NCI-H526 (cell line): ENCODE results near the gene MAD1L1.
"Not testable (repeated sequence)": the region's sequence is repeated elsewhere in the genome, so short reads cannot be mapped to it uniquely, and the experiment has no call there.

Experiments
- DNase-seq, 2 experiments: peaks; one replicate each; lab custom pipeline; 2025; lab: John Stamatoyannopoulos, UW

Gene MAD1L1

DNA sequence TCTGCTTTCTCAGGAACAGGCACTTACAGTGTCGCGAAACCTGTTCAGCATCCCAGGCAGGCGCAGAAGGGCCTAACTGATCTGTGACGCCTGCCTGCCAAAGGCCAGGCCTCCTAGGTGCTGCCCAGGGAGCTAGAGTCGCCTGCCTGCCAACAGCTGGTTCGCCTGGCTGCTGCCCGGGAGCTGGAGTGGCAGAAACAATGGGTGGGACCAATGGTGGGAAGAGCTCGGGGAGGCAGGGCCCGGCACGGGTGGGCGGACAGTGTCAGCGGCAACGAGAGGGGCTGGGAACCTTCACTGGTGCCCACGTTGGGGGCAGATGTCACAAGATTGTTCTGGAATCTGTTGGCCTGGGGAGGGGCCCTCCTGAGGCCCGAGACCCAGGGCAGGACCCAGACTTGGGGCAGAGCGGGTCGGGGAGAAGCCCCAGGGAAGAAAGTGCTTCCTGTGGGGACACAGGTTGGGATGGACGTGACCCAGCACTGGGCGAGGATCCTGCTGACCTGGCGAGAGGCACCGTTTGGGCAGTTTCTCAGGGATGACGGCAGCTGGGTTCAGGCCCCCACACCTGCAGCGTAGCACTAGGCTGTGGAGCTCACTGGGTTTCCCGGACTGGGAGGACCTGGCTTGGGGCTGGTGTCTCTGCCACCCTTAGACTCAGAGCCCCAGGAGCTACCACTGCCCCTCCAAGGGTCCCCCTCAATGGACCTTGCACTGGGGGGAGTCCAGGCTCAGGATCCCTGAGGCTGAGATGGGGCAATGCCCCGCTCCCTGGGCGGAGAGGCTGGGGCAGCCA is 380.8 kb downstream of the MAD1L1 start:
- DNase-seq, result no peak

DNA sequence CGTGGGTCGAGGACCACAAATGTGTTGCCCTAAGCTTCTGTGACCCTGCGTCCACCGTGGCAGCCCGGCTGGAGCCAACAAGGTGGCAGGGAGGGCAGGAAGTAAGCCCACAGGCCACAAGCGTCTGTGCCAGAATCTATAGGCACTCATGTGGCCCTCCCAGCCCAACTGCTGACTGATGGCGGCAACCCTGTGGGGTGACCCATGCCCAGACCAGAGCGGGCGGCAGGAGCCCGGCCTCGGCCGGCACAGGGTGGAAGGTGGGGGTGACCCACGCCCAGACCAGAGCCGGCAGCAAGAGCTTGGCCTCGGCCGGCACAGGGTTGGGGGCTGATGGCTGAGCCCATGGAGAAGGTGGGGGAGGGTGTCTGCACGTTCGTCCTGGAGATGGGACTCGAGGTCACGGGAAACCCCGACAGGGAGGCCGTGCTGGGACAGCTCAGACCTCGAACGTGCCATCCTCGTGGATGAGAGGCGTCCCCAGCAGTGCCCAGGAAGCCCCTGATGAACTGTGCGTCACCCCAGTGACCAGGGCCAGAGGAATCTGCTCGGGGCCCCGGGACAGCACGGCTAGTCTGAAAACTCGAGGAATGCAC is 381.7 kb downstream of the MAD1L1 start:
- DNase-seq, result no peak

DNA sequence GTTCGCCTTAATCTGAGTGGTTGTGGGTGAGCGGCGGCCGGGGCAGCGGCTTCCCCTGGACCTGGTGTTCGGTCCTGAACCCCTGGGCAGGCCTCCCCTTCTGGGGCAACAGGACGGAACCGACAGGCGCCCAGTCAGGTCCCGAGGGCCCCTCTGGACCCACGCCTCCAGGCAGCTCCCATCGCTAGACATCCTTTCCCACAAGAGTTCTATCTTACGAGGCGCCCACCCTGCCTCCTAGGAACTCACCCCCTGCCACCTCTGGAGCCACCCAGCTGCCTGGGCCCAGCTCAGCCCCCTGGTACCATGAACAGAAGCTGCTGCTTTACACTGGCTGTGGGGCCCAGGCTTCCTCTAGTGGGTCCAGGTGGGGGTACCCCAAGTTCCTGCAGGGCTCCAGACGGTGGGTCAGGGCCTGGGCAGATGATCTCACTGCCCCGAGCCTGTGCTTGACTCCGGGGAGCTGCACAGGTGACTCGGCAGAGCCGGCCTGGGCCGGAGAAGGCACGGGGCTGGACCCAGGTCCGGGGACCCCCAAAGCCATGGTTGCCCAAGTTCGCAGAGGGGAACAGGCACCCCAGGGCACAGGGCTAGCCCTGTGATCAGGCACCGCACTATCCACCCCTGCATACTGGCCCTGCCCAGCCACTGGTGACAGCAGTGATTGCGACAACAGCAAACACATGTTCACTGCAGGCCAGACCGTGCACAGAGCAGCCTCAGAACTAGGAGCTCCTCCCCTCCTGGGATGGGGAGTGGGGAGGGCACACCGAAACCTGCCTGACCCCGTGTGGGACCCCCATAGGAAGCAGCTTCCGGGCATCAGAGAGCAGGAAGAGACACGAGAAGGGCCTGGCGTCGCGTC is 382.4 kb downstream of the MAD1L1 start:
- DNase-seq, result no peak

DNA sequence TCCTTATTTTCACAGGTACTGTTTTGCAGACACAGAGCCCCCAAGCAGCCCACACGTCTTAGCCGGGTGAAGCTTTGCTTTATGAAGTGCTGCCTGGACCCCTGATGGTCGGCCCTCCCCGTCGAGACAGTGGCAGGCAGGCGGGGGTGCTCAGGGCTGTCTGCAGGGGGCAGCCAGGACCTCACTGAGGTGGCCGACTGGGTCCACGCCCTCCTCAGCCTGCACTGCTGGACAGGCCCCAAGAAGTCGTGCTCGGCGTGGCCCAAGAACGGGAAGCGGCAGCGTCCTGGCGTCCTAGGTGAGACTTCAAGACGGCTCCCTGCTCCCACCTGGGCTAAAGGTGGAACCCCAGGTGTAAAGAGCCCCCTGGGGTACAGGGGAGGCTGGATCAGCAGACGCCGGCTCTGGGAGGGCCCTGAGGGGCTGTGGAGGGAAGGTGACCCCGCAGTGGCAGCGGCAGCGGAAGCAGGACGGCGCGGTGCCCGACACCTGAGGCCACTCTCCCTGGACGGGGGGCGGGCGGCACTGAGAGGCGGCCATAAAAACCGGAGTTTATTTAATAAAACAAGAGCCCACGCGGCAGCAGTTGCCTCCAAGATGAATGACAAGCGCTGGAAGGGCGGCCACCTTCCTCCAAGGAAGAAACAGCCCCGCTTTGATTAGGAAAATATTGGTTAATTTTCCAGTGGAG is 383.2 kb downstream of the MAD1L1 start:
- DNase-seq, result no peak

DNA sequence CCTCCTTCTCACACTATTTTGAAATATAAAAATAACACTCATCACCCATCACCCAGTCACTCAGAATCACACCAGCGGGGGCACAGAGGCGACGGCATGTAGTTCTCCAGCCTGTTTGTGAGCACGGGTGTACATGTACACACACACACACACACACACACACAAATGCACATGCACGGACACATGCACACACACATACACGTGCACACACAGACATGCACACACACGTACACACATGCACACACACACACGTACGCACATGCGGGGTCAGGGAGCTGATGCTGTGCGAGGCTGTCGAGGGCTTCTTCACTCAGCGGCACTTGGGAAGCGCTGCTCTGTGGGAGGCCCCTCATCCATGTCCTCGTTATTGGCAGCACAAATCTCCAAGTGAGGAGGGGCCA is 383.8 kb downstream of the MAD1L1 start:
- no peak for DNase-seq

DNA sequence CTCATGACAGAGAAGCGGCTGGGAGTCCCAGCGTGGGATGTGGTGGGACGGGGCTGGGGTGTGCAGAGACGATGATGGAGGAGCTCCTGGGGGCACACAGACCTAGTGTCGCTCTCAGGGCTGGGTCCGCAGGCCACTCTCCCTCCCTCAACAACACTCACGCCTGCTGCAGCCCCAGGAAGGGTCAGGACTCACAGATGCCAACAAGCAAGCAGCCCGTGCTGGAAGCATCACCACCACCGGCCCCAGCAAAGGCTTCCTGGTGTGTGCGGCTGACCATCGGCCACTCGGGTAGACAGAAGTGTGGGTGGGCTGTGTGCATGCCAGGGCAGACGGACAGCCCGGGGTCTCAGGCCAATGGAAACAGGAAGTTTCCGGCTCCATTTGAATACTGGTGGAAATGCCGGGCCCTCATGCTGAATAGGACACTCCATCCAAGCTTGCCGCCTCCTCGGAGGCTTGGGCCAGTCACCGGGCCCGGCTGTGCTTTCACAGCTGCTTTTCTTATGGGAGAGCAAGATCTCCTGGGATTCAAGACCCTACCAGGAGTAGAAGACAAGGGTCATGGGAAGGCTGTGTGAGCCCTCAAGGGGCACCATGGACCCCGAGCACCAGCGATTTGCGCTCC is 384.6 kb downstream of the MAD1L1 start:
- no peak for DNase-seq

DNA sequence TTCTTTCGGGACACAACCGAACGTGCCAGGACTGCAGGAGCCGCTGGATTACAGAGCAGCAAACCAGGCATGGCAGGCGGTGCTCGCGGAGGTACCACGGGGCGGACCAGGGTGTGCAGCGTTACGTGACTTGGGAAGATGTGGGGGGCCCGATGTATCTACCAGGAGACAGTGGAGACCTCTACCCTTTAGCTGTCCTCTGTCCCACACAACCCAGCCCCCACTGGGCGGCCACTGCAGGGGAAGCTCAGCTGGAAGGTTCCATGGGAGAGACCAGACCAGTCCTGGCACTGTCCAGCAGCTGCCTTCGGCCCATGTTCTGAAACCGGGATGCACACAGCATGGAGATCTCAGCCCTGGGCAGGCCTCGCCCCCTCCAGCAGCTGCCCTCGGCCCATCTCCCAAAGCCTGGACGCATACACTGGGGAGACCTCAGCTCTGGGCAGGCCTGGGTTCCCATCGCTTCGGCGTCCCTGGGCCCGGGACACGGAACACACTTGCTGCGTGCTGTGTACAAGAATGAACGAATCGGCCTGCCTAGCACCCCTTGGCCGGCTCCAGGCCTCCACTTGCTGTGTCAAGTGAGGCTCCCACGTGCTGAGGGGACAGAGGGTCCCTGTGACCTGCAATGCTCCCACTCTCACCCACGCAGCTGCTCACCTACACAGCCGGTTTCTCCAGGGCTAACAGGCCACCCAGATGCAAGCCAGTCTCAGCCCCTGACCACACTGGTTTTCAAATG is 385.3 kb downstream of the MAD1L1 start:
- no peak for DNase-seq

DNA sequence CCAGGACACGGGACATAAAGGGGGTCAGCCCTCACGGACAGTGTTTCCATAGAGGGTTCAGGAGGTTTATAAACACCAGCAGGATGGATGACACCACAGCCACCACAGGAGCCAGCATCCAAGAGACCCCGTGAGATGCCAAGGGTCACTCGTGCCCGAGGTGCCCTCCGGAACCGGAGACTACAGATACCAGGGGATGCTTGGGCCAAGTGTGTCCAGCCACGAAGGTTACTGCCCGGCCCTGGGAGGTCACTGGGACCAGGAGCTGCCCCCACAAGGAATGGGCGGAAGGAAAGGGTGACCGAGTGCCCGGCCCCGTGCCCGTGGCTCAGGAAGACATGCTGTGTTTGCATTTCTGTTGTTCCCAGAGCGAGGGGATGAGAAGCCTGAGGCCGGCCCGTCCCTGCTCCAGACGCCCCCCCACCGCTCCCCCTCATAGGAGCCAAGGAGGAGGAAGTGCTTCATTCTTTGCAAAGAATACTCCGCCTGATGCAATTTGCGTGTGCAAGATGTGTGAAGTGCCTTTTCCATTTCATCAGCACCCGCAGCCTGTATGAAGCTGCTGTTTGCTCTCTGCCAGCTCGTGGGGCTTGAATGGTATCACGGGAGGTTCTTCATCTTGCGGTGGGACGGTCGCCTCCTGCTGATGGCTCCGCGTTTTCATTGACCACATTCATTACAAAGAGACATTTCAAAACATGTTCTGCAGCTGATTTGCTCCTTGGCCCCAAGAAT is 386.2 kb downstream of the MAD1L1 start:
- no peak for DNase-seq

DNA sequence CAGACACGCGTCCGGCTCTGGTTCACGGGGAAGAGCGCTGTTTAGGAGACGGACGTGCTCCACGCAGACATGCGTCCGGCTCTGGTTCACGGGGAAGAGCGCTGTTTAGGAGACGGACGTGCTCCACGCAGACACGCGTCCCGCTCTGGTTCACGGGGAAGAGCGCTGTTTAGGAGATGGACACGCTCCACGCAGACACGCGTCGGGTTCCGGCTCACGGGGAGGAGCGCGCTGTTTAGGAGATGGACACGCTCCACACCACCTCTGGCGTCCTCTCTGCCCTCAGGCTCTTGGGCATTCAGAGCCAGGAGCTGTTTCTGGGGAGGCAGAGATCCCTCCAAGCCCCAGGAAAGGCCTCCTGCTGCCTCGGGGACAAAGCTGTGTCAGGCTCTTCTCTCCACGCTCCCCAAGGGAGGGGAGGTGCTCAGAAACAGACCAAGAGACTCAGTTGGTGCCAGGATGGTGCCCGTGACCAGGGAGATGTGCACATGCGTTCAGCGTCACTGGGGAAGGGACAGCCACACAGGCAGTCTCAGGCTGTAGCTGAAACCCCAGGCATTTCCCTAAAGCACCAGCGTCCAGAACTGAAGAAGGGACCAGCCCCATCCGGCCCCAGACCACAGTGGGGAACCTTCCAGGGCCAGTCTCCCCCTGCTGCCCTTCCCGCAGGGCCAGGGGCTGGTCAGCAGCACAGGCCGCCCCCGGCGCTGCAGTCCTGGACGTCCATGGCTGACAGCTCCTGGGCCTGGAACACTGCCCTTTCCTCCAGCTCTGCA is 387.0 kb downstream of the MAD1L1 start:
- DNase-seq, result no peak

DNA sequence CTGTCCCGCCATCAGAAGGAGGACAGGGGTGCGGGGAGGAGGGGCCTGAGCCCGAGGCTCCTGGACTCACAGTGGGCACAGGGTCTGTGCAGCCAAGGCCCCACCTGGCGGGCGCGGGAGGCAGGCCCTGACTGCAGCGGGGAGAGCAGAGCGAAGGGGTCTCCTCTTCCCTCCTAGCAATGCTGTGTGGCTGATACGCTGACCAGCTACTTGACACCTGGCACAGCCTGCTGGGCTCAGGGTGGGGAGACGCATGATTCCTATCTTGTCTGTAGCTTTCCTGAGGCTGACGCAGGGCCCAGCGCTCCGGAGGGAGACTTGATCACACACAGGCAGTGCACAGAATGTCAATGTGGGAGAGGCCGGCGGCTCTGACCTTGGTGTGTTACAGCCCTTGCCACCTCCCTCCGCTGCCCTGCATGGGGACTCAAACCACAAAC is 387.8 kb downstream of the MAD1L1 start:
- DNase-seq, result no peak

DNA sequence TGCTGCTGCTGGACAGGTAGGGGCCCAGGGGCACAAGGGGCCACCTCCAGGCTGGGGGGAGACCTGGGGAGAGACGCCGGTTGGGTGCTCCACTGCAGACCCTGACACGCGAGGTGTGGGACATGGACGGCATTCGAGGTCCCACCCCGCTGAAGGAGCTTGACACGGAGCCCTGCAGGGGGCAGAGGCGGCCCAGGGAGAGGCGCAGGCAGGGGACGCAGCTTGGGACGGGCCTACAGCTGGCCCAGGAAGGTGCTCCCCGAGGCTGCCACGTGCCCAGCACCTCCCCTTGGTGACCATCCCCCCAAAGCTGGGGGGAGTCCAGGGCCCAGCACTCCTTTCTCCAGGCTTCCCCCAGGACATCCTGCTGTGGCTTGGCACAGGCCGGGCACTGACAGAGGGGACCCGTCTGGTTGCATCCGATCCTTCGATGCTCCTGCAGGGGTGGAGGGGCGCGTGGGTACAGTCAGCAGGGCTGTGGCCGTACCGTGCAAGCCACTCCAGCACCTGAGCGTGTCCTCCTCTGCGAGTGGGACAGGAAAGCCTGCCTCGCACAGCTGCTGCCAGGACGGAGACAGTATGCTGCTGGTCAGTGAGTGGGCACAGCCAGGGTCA is 388.3 kb downstream of the MAD1L1 start:
- DNase-seq, result no peak

DNA sequence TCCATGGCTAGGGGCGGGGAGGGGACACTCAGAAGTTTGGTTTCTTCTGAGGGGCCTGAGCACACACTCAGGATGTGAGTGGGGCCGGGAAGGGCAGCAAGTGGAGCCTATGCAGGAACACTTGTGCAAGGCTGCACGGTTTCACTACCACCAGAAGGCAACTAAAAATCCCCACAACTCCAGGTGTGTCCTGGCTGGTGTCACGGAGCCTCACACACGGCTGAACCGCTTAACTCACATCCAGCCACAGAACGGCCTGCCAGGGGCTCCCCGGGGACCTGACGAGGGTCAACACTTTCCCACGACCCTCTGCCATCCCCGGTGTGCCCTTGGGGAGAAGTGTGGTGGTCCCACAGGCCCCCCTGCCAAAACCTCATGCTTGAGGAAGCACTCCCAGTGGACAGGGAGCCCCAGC is 388.8 kb downstream of the MAD1L1 start:
- no peak for DNase-seq

DNA sequence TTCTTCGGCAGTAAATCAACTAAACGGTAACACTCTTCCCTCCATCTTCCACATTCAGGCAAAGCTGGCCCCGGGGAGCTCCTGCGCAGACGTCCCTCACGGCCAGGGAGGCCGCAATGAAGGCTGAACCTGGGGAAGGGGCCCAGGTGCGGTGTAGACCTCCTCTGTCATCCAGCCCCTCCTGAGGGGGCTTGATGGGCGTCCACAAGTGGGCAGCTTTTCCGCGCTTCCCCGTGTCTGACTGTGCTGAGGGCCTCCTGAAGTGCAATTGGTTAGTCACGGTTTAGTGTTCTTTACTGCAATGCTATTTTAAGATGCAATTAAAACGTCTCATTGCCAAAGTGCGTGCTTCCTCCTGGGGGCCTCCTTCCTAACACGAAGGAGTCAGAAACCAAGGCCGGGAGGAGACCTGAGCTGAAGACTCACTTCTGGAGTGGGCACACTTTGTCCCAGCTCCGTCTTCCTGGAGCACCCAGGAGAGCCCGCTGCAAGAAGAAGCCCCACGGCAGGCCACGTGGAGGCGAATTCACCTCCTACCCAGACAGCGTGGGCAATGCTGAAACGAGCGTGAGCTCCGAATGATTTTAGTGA is 389.4 kb downstream of the MAD1L1 start:
- no peak for DNase-seq

DNA sequence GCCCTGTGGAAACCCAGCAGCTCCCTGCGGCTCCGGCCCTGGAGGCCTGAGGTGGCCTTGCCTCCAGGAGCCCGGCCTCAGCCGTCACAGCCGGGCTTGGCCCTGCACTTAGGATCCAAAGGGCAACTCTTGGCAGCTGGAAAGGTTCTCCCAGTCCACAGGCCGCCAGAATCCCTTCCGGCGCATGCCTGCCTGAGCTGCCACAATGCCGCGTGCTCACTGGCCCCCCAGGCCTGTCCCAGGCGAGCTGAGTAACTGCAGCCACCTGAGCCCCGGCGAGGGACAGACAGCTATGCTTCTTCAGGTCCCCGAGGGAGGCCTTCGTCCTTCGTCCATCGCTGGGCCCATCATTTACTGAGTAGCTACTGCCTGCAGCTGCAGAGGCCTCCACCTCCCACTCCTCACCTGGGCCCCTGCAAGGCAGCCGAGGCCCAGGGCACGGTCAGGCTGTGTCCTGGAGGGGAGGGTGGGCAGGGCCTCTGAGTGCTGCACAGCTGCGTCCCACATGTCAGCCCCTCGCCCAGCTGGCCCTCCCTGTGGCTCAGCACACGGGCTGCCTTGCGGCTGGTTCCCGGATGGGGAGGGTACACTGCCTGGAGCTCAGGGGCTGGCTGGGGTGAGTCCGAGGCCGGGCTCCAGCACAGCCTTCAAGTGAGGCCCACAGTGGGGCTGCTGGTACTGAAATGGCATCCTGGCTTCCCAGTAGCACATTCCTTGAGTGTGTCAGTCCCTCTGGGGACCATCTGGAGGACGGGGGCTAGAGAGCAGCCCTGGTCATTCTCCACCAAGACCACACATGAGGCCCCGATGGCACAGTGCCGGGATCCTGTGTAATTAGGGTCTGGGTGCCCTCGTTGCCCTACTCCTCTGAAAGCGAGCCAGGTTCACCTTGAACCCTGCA is 390.2 kb downstream of the MAD1L1 start:
- no peak for DNase-seq

DNA sequence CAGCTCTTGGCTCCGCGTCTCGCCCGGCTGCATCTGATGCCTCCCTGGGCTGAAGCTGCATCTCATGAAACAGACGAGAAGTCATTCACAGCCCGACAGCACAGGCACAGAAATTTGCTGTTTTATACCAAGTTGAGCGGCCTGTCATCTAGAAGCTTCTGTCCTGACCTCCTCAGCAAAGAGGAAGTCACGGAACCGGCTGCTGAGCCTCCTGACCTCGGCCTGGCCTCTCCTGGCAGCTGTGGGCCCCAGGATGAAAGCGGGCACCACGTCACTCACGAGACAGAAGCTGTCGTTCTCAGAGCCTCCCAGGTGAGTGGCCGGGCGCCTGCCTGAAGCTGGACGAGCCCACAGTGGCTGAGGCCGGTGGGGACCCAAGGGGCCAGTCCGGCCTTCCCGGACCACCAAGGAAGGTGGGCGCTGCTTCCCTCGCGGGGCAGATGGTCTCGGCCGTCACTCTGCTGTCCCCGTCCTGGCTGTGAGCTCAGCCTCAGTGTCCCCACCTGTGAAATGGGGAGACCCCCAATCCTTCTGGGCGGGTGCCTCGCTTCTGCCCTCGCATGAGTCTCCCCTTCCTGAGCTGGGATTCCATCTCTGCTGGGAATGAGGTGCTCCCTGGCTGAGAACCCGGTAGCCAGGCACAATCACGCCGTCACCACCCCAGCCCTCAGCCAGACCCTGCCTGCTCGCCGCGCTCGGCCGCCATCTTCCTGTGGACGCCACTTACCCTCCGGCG is 391.3 kb downstream of the MAD1L1 start:
- DNase-seq, result not testable (repeated sequence)

DNA sequence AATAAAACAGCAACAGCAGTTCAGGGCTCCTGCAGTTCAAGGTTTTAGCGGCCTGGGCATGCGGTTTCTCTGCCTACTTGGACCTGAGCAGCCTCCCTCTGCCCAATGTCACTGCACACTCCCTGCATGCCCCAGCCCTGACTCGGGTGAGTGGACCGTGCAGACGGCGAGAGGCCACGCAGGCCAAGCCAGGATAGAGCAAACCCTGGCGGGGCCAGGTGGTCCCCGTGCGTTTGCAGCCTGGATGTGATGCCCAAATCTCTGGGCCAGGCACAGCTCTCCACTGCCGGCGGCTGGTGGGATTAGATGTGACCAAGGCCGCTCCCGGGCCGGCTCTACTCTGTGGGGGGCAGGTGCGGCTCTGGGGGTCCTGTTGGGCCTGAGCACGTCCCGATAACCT is 392.0 kb downstream of the MAD1L1 start:
- not testable (repeated sequence) for DNase-seq

DNA sequence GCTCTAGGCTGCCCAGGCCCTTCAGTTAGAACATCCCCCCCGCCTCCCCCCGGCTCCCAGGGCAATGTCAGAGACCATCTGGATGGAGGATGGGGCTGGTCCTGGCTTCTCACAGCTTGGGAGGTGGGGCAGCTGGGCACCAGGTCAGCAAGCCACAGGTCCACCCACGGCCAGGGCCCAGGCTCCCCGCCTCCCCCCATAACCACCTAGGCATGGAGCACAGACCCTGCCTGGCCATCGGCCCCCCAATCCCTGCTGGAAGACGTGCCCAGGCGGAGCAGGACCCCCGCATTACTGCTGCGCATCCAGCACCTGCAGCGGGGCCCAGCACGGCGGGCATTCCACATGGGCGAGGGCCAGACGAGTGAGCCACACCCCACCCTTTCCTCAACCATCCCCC is 393.0 kb downstream of the MAD1L1 start:
- no peak for DNase-seq
